Measurements from ENCODE around the gene KRT37. TPM values are rescaled to one million over a fixed set of nuclear protein-coding genes. Genes with fewer than 3 reads are reported as not detected.

KRT37 gene
- polyA plus RNA-seq, 3 donors, result not detected

DNA sequence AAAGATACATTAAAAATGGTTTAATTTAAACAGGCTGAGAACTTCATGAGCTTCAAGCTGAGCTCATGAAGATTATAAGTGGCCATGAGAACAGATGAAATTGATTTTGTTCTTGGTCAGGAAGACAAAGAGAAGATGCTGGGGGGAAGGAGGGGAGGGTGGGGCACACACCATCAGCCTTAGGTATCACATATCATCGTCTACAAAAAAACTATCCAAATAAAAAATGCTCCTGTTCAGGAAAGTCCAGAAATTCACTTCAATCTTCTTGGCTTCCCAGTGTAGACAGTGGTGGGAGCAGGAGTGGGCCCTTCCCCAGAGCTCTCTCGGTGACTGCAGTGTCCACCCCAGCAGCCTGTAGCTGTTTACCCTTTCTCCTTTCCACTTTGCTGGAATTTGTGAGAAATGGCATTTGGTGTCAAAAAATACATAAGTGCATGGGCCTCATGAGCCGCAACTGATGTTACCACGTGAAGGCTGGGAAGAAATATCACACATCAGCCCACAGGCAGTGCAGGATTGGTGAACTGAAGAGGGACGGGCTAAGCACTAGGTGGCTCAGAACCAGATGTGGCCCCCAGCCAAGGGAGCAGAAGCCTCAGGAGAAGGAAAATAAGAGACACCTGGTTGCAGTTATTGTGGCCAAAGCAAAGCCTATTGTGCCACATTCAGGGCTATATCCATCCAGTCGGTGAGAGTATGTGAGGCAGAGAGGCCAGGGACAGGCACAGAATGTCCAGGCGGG lies 6.1 kb downstream of the KRT37 start:
- Histone ChIP-seq H3K4me1 (ENCODE audit: control insufficient read depth in 1 of 2, insufficient read depth in 2 of 2, low read length in 2 of 2) (peaks cover 4 to 5% of the 10 kb centered on the region in 2 donors), H3K79me2 (ENCODE audit: insufficient read depth, low read length) (no peaks in the 10 kb centered on the region), H3K27ac (ENCODE audit: low read depth in 1 of 2, low read length in 2 of 2) (no peak overlapping the region), H4K20me1 (ENCODE audit: insufficient read depth, low read length) (no peaks in the 10 kb centered on the region), H3K27me3 (ENCODE audit: control insufficient read depth in 2 of 2, insufficient read depth in 2 of 2, low read length in 2 of 2) (no peaks in the 10 kb centered on the region), H3K4me3 (replicated peaks in 1 of 3; ENCODE audit: low read depth in 2 of 3, low read length in 3 of 3) (no peak overlapping the region), H2AFZ (ENCODE audit: insufficient read depth, low read depth, low read length, poor library complexity, severe bottlenecking) (no peak overlapping the region), H3K9me3 (replicated peaks in 1 of 2; ENCODE audit: control insufficient read depth in 1 of 2, insufficient read depth in 1 of 2, low read length in 2 of 2) (no peaks in the 10 kb centered on the region), H3K36me3 (replicated peaks in 1 of 2; ENCODE audit: control insufficient read depth in 1 of 2, insufficient read depth in 2 of 2, low read length in 2 of 2) (no peaks in the 10 kb centered on the region), H3K4me2 (replicated peaks; ENCODE audit: extremely low read depth, low read length, poor library complexity, severe bottlenecking) (no peak overlapping the region), H3K9ac (ENCODE audit: insufficient read depth, low read length, poor library complexity, severe bottlenecking) (no peak overlapping the region)
- Mint-ChIP-seq H3K27me3 (ENCODE audit: low read depth in 3 of 3) (peaks cover 6 to 9% (median 6%) of the 10 kb centered on the region in 3 donors), H3K9me3 (no peaks in the 10 kb centered on the region), H3K27ac (peak overlapping the region in 1 of 7 donors; percentile 26), H3K4me1 (peaks cover 7% of the 10 kb centered on the region), H3K4me3 (no peak overlapping the region), H3K36me3 (no peaks in the 10 kb centered on the region)
- no peak for DNase-seq
- 92% methylated on average over 5 of the region's 7 CpGs for WGBS (ENCODE audit: insufficient coverage)
- TF ChIP-seq, protein P1, sequence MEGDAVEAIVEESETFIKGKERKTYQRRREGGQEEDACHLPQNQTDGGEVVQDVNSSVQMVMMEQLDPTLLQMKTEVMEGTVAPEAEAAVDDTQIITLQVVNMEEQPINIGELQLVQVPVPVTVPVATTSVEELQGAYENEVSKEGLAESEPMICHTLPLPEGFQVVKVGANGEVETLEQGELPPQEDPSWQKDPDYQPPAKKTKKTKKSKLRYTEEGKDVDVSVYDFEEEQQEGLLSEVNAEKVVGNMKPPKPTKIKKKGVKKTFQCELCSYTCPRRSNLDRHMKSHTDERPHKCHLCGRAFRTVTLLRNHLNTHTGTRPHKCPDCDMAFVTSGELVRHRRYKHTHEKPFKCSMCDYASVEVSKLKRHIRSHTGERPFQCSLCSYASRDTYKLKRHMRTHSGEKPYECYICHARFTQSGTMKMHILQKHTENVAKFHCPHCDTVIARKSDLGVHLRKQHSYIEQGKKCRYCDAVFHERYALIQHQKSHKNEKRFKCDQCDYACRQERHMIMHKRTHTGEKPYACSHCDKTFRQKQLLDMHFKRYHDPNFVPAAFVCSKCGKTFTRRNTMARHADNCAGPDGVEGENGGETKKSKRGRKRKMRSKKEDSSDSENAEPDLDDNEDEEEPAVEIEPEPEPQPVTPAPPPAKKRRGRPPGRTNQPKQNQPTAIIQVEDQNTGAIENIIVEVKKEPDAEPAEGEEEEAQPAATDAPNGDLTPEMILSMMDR (IDR thresholded peaks at IDR 0.05), result no peak
- intact Hi-C loops (cut with micrococcal nuclease), result no loop called here

DNA sequence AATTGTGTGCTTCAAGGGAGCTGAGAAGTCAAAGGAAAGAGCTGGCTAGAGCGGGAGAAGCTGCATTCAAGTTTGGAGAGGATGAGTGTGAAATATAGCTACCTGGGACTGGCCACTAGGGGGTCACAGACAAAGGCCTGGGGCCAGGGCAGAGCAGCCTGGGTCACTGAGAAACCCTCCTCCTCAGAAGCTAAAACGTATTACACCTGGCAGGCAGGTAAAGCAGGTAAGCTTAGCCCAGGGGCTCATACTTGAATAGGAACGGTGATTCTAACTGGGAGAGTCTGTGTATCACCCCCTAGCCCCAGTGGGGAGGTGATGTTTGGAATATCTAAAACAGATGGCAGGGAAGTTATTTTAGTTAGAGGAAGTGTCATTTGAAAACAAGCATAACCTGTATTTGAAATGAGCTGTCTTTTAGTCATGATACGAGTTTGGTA lies 6.8 kb downstream of the KRT37 start:
- no peaks in the 10 kb centered on the region for H3K36me3 Mint-ChIP-seq
- Histone ChIP-seq H3K9me3 (replicated peaks in 1 of 2; ENCODE audit: control insufficient read depth in 1 of 2, insufficient read depth in 1 of 2, low read length in 2 of 2) (no peaks in the 10 kb centered on the region), H3K36me3 (replicated peaks in 1 of 2; ENCODE audit: control insufficient read depth in 1 of 2, insufficient read depth in 2 of 2, low read length in 2 of 2) (no peaks in the 10 kb centered on the region), H3K4me3 (replicated peaks in 1 of 3; ENCODE audit: low read depth in 2 of 3, low read length in 3 of 3) (no peak overlapping the region), H3K4me2 (replicated peaks; ENCODE audit: extremely low read depth, low read length, poor library complexity, severe bottlenecking) (no peak overlapping the region), H3K27me3 (ENCODE audit: control insufficient read depth in 2 of 2, insufficient read depth in 2 of 2, low read length in 2 of 2) (no peaks in the 10 kb centered on the region), H3K4me1 (ENCODE audit: control insufficient read depth in 1 of 2, insufficient read depth in 2 of 2, low read length in 2 of 2) (peaks cover 4 to 5% of the 10 kb centered on the region in 2 donors), H2AFZ (ENCODE audit: insufficient read depth, low read depth, low read length, poor library complexity, severe bottlenecking) (no peak overlapping the region), H3K27ac (ENCODE audit: low read depth in 1 of 2, low read length in 2 of 2) (no peak overlapping the region), H3K9ac (ENCODE audit: insufficient read depth, low read length, poor library complexity, severe bottlenecking) (no peak overlapping the region), H3K79me2 (ENCODE audit: insufficient read depth, low read length) (no peaks in the 10 kb centered on the region), H4K20me1 (ENCODE audit: insufficient read depth, low read length) (no peaks in the 10 kb centered on the region)
- TF ChIP-seq, protein P1 (IDR thresholded peaks at IDR 0.05), result peak; percentile 63
- peaks cover 7% of the 10 kb centered on the region for H3K4me1 Mint-ChIP-seq
- peak in 1 of 3 donors; percentile 3 for DNase-seq
- H3K4me3 Mint-ChIP-seq, result no peak overlapping the region
- H3K27me3 Mint-ChIP-seq (ENCODE audit: low read depth in 3 of 3), result peaks cover 8 to 9% (median 8%) of the 10 kb centered on the region in 3 donors
- intact Hi-C loops (cut with micrococcal nuclease), result no loop called here
- no peak overlapping the region for H3K27ac Mint-ChIP-seq
- no CpG with 5 or more reads among the region's 4 CpGs for WGBS (ENCODE audit: insufficient coverage)
- no peaks in the 10 kb centered on the region for H3K9me3 Mint-ChIP-seq
